Astrocyte of the hippocampus (primary cell): ENCODE results near the gene ST6GALNAC1.

Experiments used
- DNase-seq: peaks from one replicate; pipeline ENCODE4 v3.0.0; 2011; ENCODE audit warnings: low read depth, low spot score

The ST6GALNAC1 gene

GRCh38 chr17:76643553-76644148 lies at the start of gene ST6GALNAC1:
ST6GALNAC1 (minus strand) TSS chr17:76643757; CDS start chr17:76643638, 119 bp downstream.
- no peak for DNase-seq

- no peak for DNase-seq
These were observed 48.0 kb upstream of the ST6GALNAC1 start for GRCh38 chr17:76691379-76692191.

GRCh38 chr17:76690596-76691280 lies 47.2 kb upstream of the ST6GALNAC1 start:
- no peak for DNase-seq

GRCh38 chr17:76689859-76690258 lies 46.3 kb upstream of the ST6GALNAC1 start:
- no peak for DNase-seq

- peak; percentile 50 for DNase-seq
These were observed 44.6 kb upstream of the ST6GALNAC1 start for GRCh38 chr17:76688165-76688622.

GRCh38 chr17:76687298-76688164 lies 44.0 kb upstream of the ST6GALNAC1 start:
- no peak for DNase-seq

GRCh38 chr17:76686538-76687297 lies 43.2 kb upstream of the ST6GALNAC1 start:
- DNase-seq, result no peak

GRCh38 chr17:76685846-76686245 lies 42.3 kb upstream of the ST6GALNAC1 start:
- DNase-seq, result no peak

- no peak for DNase-seq
These were observed 41.8 kb upstream of the ST6GALNAC1 start for GRCh38 chr17:76685366-76685765.

GRCh38 chr17:76684756-76685155 lies 41.2 kb upstream of the ST6GALNAC1 start:
- DNase-seq, result no peak

GRCh38 chr17:76683921-76684745 lies 40.6 kb upstream of the ST6GALNAC1 start:
- DNase-seq, result no peak

- DNase-seq, result no peak
These were observed 39.6 kb upstream of the ST6GALNAC1 start for GRCh38 chr17:76683011-76683755.

- DNase-seq, result peak; percentile 53
These were observed 38.7 kb upstream of the ST6GALNAC1 start for GRCh38 chr17:76682296-76682695.

- peak; percentile 82 for DNase-seq
These were observed 37.9 kb upstream of the ST6GALNAC1 start for GRCh38 chr17:76681222-76682137.

GRCh38 chr17:76679239-76679638 lies 35.7 kb upstream of the ST6GALNAC1 start:
- DNase-seq, result no peak

GRCh38 chr17:76678330-76678729 lies 34.8 kb upstream of the ST6GALNAC1 start:
- no peak for DNase-seq

- DNase-seq, result no peak
These were observed 33.8 kb upstream of the ST6GALNAC1 start for GRCh38 chr17:76677406-76677805.

- no peak for DNase-seq
These were observed 33.1 kb upstream of the ST6GALNAC1 start for GRCh38 chr17:76676629-76677028.
